ENCODE measurements around the gene MRO.

DNA sequence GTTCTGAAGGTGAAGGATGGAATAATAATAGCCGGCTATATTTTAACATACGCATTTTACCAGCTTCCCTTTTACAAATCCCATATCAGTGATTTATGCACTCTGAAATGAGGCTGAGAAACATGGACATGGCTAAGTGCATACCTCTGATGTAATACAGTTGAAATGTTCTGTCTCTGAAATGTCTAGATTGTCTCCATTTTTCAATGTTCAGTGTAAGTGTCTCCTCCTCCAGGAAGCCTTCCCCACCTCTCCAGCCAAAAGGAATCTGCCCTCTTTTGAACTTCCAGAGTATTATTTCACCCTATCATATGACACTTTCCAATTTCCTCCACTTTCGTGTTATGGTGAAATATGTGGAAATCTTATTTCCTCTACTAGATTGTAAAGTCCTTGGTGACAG, 29.6 kb upstream of the MRO start:
- TF ChIP-seq, protein P1, sequence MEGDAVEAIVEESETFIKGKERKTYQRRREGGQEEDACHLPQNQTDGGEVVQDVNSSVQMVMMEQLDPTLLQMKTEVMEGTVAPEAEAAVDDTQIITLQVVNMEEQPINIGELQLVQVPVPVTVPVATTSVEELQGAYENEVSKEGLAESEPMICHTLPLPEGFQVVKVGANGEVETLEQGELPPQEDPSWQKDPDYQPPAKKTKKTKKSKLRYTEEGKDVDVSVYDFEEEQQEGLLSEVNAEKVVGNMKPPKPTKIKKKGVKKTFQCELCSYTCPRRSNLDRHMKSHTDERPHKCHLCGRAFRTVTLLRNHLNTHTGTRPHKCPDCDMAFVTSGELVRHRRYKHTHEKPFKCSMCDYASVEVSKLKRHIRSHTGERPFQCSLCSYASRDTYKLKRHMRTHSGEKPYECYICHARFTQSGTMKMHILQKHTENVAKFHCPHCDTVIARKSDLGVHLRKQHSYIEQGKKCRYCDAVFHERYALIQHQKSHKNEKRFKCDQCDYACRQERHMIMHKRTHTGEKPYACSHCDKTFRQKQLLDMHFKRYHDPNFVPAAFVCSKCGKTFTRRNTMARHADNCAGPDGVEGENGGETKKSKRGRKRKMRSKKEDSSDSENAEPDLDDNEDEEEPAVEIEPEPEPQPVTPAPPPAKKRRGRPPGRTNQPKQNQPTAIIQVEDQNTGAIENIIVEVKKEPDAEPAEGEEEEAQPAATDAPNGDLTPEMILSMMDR (IDR thresholded peaks at IDR 0.05; ENCODE audit: low read depth, low read length, poor library complexity, severe bottlenecking), result no peak
- TF ChIP-seq EZH2phosphoT487 (IDR thresholded peaks at IDR 0.05; ENCODE audit: borderline replicate concordance, low read length), result no peak
